CMK (cell line): ENCODE results near the gene NRIP1.
"Not testable (repeated sequence)": the region's sequence is repeated elsewhere in the genome, so short reads cannot be mapped to it uniquely, and the experiment has no call there.

Experiments used
- DNase-seq: peaks from one replicate; pipeline ENCODE4 v3.0.0-alpha.2; 2010; ENCODE audit warnings: low read depth

Gene NRIP1

GRCh38 chr21:15037095-15037899 is 27.5 kb downstream of the NRIP1 start:
- no peak for DNase-seq

GRCh38 chr21:15036189-15036588 is 28.6 kb downstream of the NRIP1 start:
- DNase-seq: no peak

DNA sequence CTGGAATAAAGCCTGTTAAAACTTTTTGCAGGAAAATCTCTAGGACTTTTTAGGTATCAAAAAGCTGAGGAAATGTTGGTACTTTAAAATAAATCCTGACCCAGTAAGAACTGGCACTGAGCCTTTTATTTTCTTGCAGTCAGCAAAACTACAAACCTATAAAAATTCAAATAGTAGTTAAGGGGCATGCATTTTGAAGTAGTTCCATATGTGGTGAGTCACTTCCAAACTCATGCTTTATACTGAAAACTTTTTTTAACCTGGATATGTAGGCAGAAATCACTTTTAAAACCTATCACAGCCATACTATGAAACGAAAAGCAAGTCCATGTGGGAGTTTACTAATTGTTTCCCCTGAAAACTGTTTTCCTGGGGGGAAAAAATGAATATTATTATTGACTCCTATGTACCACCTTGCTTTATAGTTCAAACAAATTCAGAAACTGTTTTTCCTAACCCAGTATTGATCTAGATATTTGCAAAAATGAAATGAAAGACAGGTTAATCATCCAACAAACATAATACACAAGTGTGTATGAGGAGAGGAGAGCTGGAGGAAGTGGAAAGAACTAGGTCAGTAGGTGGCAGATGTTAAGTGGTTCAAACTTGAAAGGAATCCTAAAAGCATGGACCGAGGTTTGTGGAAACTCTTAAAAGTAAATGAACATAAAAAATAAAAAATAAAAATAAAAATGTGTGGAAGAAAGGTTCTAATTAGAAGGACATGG is 30.5 kb downstream of the NRIP1 start:
- DNase-seq: no peak

- DNase-seq: no peak
These were observed 32.9 kb downstream of the NRIP1 start for GRCh38 chr21:15031790-15032357.

DNA sequence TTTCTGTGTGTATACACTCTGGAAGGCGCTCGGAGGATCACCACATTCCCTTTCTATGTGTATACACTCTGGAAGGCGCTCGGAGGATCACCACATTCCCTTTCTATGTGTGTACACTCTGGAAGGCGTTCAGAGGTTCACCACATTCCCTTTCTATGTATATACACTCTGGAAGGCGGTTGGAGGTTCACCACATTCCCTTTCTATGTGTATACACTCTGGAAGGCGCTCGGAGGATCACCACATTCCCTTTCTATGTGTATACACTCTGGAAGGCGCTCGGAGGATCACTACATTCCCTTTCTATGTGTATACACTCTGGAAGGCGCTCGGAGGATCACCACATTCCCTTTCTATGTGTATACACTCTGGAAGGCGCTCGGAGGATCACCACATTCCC is 33.4 kb downstream of the NRIP1 start:
- DNase-seq: not testable (repeated sequence)

DNA sequence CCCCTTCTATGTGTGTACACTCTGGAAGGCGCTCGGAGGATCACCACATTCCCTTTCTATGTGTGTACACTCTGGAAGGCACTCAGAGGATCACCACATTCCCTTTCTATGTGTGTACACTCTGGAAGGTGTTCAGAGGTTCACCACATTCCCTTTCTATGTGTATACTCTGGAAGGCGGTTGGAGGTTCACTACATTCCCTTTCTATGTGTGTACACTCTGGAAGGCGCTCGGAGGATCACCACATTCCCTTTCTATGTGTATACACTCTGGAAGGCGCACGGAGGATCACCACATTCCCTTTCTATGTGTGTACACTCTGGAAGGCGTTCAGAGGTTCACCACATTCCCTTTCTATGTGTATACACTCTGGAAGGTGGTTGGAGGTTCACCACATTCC is 33.9 kb downstream of the NRIP1 start:
- DNase-seq: not testable (repeated sequence)

DNA sequence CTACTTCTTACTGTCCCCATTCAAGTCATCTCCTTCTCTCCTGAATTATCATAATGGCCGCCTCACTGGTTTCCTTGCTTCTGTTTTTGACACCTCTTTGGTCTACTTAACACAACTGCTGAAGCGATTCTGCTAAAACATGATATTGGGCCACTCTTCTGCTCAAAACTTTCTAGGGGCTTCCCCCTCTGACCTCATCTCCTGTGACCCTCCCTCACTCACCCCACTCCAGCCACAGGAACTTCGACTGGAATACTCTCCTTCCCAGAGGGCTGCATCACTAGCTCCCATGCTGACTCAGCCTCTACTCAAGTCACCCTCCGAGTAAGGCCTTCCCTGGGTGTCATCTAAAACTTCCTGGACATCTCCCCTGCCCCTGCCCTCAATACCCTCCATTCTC is 35.7 kb downstream of the NRIP1 start:
- no peak for DNase-seq

- no peak for DNase-seq
These were observed 36.6 kb downstream of the NRIP1 start for GRCh38 chr21:15028186-15028585.

DNA sequence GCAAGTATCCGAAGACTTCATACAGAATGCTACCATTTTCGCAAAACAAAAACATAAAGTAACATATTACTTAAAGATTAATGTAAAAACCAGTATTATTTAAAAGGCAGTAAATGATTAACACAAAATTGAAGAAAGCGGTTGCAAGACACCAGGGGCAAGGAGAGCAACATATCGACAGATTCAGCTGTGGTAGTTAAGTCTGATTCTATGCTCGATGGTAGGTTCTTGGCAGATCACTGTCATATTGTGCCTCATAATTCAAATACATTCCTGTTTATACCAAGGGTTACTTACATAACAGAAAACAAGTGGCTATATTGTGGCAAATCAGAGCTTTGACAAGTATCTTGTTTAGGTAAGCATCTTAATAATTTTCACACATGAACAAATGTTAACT is 37.7 kb downstream of the NRIP1 start:
- DNase-seq: no peak

DNA sequence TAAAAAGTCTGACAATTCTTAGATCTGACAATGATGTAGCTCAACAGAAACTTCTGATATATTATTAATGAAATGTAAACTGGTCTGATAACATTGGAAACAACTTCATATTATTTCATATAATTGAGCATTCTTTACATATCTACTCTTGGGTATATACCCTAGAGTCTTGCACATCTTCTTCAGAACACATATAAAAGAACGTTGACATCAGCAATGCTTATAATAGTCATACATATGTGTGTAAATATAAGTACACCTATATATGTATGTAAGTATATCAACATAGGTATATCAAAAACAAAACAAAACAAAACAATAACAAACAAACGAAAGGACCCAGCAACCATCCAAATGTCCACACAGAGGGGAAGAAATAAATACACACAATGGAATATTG is 38.4 kb downstream of the NRIP1 start:
- DNase-seq: no peak

- DNase-seq: no peak
These were observed 41.0 kb downstream of the NRIP1 start for GRCh38 chr21:15023776-15024175.

- no peak for DNase-seq
These were observed 42.1 kb downstream of the NRIP1 start for GRCh38 chr21:15022608-15023261.

GRCh38 chr21:15020797-15021196 is 44.0 kb downstream of the NRIP1 start:
- no peak for DNase-seq

DNA sequence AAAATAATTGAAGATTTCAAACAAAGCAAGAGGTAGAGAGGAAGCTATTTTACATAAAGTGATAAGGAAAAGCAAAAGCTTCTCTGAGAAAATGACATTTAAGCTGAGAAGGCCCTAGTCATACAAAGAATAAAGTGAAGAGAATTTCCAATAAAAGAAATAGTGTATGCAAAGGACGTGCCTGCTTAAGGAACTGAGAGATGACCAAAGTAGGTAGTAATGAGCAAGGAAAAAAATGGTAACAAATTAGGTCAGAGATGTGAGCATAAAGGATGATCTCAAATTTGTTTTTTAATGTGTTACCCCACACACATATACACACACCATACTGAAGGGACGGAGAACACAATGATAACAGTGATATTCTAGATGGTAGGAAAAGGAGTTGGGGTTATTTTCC is 46.4 kb downstream of the NRIP1 start:
- no peak for DNase-seq

DNA sequence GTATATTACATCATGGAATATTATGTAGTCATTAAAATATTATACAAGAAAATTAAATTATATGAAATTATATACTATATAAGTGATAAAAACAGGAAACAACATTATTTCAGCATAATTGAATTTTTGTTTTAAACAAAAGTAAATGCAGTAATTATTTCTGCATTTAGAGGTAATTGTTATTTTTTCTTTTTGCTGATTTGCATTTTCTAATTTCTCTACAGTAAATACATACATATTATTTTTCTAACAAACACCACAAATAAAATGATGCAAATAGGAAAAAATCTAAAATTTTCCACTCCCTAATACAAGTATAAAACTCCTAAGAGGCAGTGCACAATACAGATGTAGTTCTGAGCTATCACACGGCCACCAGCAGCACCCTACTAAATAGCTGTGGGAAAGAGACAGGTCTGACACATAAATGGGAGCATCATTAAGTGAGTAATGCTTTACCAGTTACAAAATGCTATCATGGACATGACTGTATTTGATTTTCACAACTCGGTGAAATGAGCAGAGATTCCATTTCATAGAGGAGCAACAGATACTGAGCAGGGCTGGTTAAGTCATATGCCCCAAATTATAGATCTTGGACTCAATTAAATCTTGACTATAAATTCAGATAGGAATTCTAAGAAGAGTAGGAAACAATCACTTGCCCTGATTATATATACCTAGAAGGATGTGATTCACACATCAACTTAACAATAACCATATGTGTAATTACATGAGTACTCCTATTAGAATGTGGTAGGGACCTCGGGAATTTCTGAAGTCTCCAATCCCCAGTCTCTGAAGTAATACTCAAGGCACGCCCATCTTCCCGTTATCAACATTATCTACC is 49.0 kb downstream of the NRIP1 start:
- no peak for DNase-seq

DNA sequence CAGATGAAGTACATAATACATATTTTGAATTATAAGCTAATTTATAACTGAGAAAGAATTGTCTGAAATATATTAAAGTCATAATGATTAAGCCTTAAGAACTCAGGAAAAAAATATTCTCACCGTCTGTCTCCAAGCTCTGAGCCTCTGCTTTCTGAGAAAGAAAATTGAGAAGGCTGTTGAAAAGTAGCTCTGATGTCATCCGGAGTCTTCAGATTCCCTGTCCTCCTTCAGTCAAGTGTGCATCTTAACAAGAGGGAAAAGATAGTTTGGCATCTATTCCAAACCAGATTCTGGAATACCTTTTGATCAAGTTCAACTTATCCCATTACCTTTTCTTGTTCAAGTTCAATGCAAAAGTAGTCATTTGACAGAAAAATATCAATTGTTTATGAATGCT is 50.6 kb downstream of the NRIP1 start:
- no peak for DNase-seq

DNA sequence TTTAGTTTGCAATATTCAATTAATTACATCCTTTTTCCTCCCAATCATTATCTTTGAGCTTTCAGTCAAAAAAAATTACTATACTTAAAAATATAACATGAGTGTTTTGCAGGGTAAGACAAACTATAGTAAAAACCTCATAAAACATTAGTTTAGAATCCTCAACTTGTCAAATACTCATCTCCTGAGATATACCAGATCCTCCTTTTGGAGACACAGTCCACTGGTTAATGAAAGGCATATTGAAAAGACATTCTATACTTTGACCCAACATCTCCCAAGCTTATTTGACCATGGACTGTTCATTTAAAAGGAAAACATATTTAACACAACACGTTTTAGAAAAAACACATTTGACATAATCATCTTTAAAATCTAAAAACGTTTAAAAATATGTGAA is 52.8 kb downstream of the NRIP1 start:
- DNase-seq: no peak

- no peak for DNase-seq
These were observed 54.2 kb downstream of the NRIP1 start for GRCh38 chr21:15010645-15011044.

GRCh38 chr21:15009837-15010363 is 54.9 kb downstream of the NRIP1 start:
- DNase-seq: no peak

- no peak for DNase-seq
These were observed 57.0 kb downstream of the NRIP1 start for GRCh38 chr21:15007716-15008296.

- DNase-seq: no peak
These were observed 58.1 kb downstream of the NRIP1 start for GRCh38 chr21:15006594-15007230.
